HG03558 (cell line): ENCODE data around the gene TRAPPC12.
"Not testable (repeated sequence)": the region's sequence is repeated elsewhere in the genome, so short reads cannot be mapped to it uniquely, and the experiment has no call there.

Experiments used
- ATAC-seq: cut with Tn5 transposase; IDR thresholded peaks from one replicate; pipeline ENCODE4 v1.9.1; 2021; ENCODE audit warnings: moderate number of reproducible peaks; ENCODE audit not compliant: unreplicated experiment; ENCODE audit errors: extremely low read depth

The TRAPPC12 gene

DNA sequence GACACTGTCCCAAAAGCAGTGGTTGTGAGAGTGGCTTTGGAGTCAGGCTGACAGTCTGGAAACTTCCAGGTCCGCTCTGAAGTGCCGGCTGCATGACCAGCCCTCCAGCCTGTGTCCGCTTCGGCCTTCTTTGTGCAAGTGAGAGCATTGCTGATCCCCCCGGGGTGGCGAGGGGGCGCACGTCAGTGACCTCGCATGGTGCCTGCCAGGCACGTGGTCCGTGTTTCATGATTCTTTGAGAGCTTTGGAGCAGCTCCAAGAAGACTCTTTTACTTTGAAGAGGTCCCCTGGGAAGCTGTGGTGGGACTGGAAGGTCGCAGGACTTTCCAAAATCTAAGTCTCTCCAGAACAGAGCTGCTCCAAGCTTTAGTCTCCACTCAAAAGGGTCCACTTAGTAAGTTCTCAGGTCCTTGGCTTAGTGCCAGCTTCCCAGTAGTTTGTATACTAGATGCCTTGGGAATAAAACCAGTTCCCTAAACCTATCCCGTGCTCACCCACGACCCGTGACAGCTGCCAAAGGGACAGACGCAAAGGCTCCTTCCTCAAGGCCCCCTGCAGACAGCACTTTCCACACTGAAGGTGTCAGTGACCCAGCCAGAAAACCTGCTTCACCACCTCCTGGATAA is 71.0 kb downstream of the TRAPPC12 start:
- ATAC-seq, result no peak

DNA sequence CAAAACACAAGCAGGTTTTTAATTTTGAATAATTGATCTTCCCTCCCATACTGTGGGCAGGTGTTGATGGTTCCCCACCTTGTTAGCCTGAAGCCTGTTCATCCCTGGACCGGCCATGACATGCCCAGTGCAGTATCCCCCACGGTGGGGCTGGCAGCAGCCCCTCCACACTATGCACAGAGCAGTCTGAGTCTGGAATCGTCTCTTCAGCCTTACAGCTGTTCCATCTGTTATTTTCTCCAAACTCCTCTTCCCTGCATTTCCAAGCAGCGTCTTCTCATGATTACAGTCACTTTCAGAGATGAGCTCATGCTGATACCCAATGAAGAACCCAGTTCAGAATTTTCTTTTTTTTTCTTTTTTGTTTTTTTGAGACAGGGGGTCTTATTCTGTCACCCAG is 71.7 kb downstream of the TRAPPC12 start:
- ATAC-seq, result no peak

DNA sequence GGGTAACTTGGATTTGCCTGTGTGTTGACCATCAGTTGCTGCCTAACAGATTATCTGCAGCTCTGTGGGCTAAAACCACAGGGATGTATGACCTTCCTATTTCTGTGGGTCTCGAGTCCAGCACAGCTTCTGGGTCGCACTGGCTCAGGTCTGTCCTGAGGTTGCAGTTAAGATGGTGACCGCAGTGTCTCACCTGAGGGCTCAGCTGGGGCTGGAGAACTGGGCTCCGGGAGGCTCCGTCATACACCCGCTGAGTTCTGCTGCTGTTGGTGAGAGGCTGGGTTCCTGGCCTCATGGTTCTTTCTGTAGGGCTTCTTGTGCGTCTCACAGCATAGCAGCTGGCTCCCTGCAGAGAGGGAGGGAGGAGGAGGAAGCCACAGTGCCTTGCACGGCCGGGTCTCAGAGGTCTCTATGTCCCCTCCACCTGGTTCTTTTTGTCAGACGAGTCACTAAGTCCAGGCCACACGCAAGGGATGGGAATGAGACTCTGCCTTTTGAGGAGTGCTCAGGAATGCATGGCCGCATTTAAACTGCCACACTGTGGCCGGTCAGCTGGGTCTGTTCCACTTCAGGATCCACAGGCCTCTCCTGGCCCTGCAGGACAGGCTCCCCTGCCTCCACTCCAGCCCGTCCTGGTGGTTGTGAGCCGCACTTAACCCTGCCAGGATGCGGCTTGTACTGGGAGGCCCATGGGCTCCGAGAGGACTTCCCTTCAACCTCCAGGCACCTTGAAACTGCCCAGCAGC is 72.6 kb downstream of the TRAPPC12 start:
- ATAC-seq, result no peak

DNA sequence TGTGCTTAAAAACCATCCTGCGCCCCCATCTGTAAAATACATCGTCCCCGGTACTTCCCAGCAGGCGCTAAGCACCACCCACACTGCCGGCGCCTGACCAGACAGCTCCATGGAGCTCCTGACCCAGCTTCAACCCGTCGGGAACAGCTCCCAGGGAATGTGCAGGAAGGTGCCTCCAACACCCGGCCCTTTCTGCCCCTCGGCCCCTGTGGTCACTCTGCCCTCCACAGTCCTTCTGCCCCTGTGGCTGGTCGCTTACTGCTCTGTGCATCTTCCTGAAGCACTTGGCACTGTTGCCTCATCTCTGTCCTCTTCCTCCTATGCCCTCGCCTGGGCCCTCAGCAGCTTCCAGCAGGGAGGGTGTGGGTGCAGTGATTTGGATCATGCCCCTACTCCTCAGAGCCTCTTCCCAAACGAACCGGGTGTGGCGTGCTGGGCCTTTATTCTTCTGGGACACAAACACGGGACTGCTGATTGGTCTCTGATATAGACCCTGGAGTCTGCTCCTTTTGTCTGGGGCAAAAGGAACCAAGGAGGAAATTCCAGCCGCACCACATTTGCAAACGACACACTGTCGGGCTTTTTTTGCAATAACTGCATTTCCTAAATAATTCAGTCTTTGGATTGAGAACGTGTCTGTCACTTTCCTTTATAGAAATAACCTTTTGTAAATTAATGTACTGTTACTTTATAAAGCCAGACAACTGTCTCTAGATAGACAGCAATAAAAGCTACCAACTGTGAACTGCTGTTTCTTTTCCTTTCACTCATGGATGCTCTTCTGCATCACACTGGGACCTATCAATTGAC is 73.9 kb downstream of the TRAPPC12 start:
- ATAC-seq, result no peak

DNA sequence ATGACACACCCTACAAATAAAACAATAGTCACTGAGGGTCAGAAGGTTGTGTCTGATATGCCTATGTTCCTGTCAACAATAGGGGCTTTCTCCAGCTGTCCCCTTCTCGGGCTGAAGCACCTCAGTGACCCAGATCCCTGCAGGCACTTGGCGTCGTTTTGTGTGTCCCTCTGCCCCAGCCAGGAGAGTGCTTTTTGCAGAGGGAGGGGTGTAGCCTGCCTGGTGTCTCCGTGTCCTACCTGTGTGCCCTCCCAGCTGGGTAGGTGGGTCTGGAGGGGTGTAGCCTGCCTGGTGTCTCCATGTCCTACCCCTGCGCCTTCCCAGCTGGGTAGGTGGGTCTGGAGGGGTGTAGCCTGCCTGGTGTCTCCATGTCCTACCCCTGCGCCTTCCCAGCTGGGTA is 74.5 kb downstream of the TRAPPC12 start:
- ATAC-seq, result not testable (repeated sequence)

DNA sequence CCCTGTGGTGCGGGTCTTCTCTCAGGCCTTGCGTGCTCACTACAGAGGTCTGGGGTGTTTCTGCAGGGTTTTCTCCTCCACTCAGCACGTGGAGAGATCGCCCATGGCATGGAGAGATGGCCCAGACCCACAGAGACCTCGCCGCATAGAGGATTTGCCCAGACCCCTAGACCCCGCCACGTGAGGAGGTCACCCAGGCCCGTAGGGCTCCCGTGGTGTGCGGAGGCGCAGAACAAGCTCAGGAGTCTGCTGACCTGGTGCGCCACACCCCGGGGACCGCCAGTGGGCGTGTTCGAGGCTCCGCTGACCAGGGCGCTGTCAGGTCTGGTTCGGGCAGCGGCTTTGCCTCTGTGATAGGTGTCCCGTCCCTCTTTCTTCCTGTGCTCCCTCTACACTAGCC is 75.3 kb downstream of the TRAPPC12 start:
- no peak for ATAC-seq

DNA sequence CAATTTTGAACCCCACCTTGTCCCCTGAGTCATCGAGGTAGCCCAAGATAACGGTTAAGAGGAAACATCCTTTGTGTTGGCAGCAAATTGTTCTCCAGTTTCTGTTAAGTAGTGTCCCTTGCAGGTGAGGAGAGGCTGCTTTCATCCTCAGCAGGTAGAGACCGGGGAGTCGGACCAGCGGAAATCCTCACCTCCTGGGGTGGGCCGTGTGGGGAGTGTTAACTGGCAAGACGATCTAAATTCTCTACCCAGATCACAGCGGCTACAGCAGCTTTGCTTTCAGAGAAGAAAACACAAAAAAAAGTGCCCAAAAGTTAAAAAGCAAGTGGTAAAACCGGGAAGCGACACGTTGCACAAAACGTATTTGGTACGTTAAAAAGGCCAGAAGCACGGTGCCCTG is 76.6 kb downstream of the TRAPPC12 start:
- ATAC-seq, result no peak

DNA sequence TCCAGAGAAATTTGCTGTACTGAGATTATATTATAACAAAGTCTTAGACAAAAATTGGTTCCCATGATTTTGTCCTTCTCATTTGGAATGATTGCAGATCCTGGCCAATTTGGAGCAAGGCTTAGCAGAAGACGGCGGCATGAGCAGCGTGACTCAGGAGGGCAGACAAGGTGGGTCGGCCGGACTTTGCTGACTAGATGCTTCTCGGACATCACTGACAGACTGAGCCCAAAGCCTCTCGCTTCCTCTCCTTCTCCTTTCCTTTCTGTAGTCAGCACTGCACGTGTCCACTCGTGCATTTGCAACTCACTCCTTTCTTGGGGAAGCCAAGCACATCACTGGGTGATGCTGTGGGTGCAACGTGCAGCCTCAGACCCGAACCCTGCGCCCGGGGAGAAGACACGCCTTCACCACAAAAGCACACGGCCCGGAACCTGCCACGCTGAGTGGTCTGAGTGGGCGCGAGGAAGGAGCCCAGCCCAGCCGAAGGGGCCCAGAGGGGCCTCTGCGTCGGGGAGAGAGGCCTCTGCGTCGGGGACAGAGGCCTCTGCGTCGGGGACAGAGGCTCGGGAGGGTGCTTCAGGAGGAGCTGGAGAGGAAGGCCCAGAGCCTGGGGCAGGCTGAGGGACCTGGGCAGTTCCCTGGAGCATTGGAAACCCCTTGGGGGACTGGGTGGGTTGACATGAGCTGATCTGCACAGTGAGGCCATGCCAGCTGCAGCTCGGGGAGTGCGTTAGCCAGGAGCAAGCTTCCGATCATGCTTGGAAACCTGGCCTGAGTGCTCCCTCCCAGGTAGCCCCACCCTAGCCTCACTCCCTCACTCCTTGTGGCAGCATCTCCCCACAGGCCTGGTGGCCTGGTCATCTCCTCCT is 78.3 kb downstream of the TRAPPC12 start:
- ATAC-seq, result no peak

DNA sequence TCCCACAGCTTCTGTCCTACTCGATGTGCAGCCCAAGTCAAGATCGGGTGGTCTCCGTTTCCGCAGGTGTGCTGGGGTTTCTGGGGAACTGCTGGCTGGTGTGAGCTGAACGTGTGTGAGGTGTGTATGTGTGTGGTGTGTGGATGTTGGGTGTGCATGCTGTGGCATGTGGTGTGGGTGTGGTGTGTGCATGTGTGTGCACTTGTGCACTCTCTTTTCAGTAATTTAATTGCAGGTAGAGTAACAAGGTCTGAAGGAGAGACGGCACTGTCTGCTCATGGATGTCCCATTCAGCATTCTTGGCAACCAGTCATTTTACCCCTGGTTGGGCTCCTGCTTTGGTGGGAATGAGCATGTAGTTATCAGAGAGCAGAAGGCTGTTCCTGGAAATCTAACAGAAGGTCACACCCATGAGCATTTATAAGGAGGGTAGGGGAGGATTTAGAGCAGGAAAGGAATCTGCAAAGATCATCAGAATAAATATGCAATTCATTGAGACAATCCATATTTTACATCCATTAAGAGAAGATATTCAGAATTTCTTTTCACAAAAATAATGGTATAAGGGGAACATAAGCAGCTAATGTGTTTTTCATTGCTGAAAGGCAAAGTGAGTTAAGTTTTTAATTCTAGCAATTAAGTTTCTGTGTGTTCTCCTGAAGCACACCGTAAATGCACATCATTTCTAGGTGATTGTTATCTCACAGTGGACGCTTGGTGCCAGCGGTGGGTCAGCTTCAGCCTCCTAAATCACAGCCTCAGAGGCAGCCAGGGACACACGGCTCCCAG is 79.1 kb downstream of the TRAPPC12 start:
- ATAC-seq, result no peak

DNA sequence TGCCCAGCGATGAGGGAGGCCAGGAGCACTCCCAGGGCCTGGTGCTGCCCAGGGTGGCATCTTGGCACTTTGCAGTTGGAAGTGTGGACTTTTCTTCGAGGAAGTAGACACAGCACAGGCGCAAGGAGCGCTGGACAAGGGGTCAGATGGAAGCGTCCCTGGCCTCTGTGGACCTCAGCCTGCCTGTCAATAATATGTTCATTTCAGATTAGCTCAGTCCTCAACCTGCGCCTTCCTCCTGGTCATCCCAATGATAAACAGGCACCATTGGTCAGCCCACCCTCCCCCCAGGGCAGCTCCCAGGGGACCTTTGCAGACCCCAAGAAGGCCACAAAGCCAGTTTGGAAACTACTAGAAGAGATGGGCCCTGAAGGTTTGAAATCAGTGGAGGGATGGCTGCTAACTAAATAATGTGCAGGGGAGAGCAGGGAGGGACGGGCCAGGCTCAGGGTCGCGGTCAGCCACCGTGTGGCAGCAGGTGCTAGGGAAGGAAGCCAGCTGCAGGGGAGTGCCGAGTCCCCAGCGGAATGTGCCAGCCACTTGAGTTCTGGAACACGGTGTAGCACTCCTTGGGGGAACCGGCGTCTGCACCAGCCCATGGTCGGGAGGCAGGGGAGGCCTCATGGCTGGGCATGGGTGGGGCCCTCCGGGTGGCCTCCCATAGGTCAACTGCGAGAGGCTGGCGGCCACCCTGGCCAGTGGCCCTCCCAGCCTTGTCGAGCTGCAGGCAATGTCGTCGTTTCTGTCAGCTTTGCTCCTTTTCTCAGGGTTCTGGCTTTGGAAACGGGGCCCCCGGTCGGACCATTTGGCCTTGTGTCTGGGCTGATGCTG is 79.9 kb downstream of the TRAPPC12 start:
- no peak for ATAC-seq

DNA sequence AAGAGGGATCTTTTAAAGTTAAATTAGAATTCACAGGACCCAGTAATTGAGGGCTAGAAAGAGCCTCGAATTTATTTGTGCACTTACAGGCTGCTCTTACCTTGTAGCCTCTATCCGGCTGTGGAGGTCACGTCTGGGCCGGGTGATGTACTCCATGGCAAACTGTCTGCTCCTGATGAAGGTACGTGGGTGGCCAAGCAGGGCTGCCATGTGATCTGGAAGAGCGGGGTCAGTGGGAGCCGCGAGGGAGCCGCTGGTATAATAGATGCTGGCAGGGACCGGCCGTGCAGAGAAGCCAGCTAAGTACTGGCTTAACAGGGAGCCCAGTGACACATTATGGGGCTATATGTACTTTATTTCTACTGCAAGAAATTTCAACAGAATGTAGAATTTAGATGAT is 80.7 kb downstream of the TRAPPC12 start:
- no peak for ATAC-seq

DNA sequence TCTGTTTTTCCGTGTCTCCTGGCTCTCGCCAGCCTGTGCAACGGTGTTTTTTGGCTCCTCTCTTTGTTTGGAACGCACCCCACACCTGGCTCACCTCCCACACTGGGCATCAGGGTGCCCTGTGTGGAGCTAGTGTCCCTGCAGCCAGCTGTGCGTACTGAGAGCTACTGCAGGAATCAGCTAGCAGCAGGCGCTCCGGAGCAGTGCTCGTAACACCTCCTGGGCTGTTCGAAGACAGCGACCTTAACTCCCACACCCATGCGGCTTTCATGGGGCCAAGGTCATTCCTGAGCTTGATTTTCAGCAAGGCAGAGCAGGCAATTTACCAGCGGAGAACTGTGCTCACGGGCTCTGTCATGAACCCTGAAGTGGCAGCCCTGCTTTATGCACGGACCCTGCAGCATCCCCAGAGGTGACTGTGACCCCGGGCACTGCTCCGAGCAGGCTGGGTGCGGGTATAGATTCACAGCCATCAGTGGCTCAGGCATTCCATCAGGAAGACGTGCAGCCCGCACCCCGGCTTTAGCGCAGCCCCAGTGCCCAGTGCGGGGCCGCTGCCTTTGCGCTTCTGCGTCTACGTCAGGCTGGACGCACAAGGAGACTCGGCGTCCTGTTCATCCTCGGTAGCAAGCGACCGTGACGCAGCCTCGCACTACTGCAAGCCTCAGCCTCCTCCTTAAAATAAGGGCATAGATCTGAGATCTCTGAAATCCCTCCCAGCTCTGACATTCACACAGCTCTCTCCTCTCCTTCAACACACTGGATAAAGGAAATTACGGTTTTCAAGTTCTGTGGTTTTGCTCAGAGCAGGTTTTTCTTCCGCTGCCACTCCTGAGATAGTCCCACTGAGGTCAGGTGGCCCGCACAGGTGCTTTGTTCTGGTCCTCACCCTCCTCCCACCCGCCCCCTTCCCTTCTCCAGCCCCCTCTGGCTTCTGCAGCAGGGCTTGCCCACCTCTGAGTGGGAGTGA is 81.6 kb downstream of the TRAPPC12 start:
- no peak for ATAC-seq

DNA sequence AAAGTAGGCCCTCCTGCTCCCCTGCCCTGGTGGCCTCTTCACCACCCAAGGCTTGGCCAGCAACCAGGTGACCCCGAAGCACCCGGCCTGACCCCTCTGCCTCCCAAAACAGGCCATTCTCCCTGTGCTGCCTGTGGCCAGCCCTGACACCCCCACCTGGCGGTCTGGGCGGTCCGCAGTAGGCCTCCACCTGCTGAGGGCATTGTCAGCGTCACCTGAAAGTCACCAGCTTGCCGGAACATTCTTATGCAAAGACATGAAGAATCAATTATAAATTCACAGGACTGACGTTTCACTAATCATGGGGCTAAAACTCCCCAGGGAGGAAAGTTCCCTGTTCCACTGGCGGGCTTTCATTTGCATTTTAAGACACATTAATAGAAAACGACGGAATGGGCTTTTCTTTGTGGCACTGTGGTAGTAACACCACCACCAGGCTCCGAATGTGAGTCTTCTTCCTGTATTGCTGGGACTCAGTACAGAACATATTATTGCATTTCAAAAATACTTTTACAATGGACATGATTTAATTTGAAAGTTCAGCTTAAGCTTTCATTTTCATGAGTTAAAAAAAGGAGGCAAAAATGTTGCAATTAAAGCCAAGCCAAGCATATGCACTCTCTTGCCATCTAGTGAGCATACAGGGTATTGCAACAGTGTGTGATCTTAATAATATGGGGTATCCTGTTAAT is 82.5 kb downstream of the TRAPPC12 start:
- ATAC-seq, result peak; percentile 44

DNA sequence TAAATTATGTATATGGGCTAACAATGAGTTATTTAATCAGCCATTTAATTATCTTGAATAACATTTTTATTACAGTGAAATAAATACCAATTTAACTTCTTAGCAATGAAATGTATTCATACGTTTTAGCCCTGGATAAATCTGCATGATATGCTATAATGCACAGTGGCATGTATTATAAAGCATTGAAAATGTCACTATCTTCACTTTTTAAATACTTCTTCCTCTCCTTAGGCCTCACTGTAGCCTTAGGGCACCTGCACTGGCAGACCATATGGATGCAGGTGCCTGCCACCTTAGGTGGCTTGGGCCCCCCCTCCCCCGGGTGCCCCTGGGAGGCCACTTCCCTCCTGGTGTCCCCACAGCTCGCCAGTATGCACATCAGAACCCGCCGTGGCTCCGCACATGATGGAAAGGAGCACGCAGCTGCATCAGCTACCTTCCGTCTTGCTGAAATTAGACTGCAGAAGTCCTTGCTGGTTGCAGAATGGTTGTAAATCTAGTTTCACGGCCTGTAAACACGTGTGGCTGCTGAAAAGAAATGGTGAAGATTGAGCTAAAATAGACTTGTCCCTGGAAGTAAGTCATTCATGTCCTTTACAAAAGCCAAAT is 83.1 kb downstream of the TRAPPC12 start:
- no peak for ATAC-seq

DNA sequence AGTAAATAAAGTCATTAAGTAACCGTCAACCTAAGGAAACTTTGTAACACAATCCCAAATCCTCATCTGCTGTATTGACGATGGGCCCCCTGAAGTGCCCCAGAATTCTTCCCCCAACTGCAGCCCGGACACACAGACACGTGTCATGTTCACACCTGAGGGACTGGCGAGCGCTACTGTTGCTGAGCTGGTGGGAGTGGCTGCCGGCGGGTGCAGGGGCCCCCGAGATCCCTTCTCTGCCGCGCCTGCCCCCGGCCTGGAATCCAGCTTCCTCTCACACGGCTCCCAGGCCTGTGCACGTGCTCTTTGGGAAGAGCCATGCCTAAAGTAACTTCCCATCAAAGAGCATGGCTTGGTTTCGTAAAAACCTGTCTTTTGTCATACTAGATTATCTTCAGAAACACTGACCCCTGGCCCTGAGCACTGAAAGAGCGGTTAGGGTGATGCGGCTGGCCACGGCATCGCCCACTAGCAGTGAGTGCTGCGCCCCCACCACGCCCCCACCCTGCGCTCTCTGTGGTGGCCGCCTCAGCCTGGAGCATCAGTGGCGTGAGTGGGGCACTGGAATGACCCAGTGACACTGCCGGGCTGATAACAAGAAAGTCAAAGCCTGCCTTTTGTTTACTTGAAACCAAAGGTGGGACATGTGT is 83.8 kb downstream of the TRAPPC12 start:
- ATAC-seq, result no peak

DNA sequence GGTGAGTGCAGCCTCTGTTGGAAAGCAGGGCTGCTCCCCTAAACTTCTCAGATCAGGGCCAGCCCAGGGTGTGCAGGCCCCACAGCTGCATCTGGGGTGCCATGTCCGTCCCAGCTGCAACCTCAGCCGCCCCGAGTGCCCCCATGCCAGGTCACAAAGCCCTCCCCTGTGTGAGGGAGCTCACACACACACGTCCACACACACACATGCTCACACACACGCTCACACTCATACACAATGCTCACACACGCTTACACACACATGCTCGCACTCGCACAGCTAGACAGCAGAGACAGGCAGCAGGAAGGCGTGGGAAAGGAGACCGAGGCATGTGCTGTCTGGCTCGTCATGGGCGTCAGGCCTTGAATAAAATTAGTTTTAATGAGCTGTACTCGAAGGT is 84.5 kb downstream of the TRAPPC12 start:
- ATAC-seq, result no peak
